ENCODE measurements around the gene PCDHGC4.

PCDHGC4 gene

DNA sequence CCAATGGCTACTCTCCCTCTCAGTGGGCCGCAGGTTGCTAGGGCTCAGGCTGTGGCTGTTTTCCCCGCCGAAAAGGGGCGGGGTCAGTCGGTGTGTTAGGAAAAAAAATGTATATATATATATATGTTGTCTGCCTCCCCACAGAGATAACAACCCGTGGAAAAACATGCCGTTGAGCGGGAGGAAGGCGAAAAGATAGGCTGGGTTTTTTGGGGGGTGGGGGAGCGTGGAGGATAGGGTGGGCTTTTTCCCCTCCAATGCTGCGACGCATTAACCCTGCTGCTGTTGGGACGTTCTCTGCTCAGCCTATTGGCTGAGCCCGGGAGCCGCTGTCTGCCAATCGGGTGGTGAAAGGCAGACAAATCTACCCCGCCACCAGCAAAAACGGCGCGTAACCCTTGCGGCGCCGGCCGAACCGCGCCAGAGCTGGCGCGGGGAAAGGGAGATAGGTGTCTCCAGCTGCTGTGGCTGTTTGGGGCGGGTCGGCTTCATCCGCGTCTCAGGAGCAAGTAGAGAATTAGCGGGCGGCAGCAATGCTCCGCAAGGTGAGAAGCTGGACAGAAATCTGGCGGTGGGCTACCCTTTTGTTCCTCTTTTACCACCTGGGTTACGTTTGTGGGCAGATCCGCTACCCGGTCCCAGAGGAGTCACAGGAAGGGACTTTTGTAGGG is at the start of gene PCDHGC4:
Gene PCDHGC4 (plus strand): TSS at position 390 of the 671 bp plus-strand sequence. CDS start 144 bp downstream, at position 534.
- DNase-seq = no peak

DNA sequence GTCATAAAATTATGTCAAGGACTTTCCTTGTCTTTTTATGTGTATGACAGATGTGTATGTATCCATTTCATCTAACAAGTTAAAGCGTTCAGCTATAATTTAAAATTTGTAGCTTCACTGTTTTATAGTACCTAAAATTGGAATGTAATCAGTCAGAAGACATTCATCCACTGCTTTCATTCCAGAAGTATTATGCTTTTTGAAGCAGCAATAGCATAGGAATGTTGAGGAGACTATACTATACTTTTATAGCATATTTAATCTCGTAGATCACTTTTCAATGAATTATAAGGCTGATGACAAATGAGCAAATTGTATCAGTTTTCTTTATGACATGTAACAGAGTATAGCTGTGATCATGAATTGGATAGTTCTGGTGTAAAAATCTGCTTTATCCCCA is 47.6 kb upstream of the PCDHGC4 start:
- DNase-seq = no peak

DNA sequence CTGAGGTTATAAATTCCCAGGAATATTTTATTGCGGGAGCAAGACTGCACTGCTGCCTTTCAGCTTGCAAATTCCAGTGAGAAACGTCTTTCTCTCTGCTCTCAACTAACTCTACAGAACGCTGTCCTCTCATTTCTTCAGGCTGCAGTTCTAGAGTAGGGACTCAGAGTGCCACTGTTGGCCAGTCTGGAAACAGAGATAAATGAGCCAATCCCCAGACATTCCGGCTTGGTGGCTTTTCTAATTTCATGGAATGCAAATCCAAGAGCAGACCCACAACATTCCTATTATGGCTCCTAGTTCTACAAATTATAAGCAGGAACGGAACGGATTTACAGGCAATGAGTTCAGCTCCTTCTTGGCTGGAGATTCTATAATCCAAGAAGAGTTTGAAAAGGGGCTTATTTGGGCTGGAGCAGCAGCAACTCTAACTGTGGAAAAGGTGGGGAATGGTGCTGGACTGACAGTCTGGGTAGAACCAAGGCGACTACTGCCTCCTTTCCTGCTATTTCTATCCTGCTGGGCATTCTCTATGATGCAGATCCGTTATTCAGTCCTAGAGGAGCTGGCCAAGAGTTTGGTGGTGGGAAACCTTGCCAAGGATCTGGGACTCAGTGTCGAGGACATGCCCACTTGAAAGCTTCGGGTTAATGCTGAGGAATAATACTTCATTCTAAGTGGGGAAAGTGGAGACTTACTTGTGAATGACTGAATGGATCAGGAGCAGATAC is 45.3 kb upstream of the PCDHGC4 start:
- no peak for DNase-seq

DNA sequence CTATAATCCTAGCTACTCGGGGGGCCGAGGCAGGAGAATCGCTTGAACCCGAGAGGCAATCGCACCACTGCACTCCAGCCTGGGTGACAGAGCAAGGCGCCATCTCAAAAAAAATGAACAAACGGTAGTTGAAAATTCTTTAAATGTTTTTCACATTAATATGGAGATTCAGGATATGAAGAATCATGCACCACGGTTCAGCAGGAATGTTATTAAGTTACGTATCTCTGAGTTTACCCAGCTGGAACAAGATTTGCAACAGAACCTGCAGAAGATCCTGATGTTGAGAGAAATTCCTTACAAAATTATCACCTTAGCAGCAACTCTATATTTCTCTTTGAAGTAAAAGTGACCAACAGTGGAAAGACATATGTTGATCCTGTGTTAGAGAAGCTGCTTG is 44.5 kb upstream of the PCDHGC4 start:
- no peak for DNase-seq

DNA sequence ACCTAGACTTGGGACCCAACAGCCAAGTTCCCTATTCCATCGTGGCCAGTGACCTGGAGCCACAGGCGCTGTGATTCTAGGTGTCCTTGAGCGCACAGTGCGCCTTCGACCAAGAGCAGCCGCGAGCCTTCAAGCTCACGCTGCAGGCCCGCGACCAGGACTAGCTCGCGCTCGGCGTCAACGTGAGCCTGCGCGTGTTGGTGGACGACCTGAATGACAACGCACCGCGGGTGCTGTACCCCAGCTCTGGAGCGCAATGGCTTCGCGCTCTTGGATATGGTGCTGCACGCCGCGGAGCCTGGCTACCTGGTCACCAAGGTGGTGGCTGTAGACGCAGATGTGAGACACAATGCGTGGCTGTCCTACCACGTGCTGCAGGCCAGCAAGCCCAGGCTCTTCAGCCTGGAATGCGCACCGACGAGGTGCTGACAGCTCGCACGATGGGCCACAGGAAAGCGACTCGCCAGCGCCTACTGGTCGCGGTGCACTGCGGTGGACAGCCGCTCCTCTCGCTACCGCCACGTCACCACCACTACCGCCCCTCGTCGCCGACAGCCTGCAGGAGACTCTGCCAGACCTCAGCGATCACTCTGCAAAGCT is 43.2 kb upstream of the PCDHGC4 start:
- DNase-seq = no peak

DNA sequence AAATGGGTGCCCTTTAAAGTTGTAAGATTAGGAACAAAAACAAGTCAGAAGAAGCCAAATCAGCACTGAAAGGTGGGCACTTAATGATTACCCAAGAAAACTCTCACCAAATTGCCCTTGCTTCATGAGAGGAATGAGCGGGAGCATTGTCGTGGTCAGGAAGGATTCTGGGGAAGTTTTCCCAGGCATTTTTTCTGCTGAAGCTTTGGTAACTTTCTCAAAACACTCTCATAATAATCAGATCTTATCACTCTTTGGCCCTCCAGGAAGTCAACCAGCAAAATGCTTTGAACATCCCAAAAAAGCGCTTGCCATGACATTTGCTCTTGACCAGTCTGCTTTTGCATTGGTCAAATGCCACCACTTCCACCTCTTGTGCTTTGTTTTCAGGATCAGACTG is 19.5 kb upstream of the PCDHGC4 start:
- no peak for DNase-seq

DNA sequence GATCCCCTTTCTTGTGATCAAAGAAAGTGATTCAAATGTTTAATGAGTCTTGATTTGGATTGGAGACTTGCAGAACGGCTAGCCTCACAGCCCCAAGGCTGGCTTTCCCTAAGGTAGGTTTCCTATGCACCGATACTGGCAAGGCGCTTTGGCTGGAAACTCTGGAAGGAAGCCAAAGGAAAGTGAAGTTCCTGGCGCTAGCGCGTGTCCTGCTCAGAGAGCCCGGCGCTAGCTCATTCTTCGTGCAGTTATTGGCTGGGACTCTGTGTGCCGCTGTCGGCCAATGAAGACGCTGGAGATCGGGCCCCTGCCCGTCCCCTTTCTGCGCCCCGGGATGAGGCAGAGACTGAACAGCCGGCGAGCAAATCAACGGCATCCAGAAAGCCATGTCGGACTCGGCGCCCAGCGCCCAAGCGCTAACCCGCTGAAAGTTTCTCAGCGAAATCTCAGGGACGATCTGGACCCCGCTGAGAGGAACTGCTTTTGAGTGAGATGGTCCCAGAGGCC is 9.2 kb upstream of the PCDHGC4 start, which contains the start of gene PCDHGC3:
Gene PCDHGC3 (plus strand): TSS at position 342 of the 507 bp plus-strand sequence. CDS start 151 bp downstream, at position 493.
- DNase-seq = peak; percentile 70 to 78

DNA sequence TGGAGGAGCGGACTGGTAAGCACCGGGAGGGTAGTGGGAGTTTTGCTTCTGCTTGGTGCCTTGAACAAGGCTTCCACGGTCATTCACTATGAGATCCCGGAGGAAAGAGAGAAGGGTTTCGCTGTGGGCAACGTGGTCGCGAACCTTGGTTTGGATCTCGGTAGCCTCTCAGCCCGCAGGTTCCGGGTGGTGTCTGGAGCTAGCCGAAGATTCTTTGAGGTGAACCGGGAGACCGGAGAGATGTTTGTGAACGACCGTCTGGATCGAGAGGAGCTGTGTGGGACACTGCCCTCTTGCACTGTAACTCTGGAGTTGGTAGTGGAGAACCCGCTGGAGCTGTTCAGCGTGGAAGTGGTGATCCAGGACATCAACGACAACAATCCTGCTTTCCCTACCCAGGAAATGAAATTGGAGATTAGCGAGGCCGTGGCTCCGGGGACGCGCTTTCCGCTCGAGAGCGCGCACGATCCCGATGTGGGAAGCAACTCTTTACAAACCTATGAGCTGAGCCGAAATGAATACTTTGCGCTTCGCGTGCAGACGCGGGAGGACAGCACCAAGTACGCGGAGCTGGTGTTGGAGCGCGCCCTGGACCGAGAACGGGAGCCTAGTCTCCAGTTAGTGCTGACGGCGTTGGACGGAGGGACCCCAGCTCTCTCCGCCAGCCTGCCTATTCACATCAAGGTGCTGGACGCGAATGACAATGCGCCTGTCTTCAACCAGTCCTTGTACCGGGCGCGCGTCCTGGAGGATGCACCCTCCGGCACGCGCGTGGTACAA is 8.5 kb upstream of the PCDHGC4 start:
- DNase-seq = peak in 1 of 2 experiments; percentile 45

DNA sequence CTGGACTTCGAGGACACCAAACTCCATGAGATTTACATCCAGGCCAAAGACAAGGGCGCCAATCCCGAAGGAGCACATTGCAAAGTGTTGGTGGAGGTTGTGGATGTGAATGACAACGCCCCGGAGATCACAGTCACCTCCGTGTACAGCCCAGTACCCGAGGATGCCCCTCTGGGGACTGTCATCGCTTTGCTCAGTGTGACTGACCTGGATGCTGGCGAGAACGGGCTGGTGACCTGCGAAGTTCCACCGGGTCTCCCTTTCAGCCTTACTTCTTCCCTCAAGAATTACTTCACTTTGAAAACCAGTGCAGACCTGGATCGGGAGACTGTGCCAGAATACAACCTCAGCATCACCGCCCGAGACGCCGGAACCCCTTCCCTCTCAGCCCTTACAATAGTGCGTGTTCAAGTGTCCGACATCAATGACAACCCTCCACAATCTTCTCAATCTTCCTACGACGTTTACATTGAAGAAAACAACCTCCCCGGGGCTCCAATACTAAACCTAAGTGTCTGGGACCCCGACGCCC is 7.7 kb upstream of the PCDHGC4 start:
- no peak for DNase-seq

DNA sequence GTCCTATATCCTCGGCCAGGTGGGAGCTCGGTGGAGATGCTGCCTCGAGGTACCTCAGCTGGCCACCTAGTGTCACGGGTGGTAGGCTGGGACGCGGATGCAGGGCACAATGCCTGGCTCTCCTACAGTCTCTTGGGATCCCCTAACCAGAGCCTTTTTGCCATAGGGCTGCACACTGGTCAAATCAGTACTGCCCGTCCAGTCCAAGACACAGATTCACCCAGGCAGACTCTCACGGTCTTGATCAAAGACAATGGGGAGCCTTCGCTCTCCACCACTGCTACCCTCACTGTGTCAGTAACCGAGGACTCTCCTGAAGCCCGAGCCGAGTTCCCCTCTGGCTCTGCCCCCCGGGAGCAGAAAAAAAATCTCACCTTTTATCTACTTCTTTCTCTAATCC is 7.0 kb upstream of the PCDHGC4 start:
- no peak for DNase-seq

DNA sequence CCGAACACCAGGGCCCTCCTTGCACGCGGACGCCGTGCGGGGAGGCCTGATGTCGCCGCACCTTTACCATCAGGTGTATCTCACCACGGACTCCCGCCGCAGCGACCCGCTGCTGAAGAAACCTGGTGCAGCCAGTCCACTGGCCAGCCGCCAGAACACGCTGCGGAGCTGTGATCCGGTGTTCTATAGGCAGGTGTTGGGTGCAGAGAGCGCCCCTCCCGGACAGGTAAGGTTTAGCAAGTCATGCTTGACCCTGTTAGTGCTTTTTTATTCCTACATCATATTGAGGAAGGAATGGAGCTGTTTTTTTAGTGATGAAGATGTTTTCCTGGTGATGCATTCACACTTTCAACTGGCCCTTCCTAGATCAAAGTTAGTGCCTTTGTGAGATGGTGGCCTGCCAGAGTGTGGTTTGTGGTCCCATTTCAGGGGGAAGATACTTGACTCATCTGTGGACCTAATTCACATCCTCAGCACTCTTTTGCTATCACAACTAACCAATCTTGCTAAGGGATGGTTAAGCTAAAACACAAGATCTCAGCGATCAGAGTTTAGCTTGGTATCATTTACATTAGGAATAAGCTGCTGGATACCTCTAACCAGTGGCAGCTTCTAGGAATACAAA is 6.4 kb upstream of the PCDHGC4 start:
- DNase-seq = no peak

DNA sequence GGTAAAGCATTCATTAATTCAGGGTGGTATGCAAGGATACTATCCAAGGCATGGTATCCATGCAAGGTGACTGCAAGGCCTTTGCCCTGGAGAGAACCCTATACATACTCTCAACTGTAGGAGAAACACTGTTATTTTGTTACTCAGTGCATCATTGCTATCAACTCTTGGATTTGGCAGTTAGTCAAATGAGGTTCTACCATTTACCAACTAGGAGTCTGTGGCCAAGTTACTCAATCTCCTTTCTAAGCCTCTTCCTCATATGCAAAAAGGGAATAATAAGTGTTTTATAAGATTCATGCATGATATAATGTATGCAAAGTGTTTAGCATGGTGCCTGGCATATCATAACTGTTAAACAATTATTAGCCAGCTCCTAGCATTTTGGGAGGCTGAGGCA is 5.1 kb upstream of the PCDHGC4 start:
- DNase-seq = no peak

DNA sequence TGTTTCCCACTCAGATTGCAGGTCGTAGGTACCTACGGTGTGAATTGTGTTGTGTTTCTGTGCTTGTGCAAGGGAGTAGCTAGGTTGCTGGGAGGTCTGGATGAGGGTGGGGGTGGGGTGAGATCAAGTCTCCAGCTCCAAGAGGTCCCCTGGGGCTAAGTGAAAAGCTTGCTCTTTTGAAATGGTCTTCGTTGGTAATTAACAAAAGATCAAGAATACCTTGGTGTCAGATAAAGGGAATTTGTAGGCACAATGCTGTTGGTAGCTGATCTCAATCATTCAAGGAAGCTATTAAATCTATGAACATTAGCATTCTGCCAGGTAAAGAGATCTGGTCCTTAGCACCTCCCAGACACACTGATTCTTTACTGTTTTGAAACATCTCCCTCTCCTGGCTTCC is 928 bp upstream of the PCDHGC4 start:
- DNase-seq = no peak

DNA sequence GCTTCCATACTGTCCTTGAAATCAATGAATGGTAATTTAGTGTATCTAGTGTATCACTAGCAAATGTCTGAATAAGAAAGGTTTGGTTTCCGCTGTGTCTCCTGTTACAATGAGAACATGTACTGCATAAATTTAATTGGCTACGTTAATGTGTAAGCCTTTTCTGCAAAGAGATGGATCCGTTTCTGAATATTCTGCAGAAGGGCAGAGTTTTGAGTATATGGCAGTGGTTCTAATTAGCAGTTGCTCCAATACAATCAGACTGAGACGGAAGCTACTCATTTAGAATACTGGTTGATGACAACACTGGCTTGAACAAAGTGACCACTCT is 555 bp upstream of the PCDHGC4 start:
- DNase-seq = no peak

DNA sequence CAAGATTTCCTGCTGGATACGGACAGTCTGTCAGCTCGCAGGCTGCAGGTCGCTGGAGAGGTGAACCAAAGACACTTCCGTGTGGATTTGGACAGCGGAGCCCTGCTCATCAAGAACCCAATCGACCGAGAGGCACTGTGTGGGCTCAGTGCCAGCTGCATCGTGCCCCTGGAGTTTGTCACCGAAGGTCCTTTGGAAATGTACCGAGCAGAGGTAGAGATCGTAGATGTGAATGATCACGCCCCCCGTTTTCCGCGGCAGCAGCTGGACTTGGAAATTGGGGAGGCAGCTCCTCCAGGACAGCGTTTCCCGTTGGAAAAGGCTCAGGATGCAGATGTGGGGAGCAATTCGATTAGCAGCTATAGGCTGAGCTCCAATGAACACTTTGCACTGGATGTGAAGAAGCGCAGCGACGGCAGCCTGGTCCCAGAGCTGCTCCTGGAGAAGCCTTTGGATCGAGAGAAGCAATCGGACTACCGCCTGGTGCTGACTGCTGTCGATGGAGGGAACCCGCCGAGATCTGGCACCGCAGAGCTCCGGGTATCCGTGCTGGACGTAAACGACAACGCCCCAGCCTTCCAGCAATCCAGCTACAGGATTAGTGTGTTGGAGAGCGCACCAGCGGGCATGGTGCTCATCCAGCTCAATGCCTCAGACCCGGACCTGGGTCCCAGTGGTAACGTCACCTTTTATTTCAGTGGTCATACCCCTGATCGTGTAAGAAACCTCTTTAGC is 658 bp downstream of the PCDHGC4 start:
- no peak for DNase-seq

DNA sequence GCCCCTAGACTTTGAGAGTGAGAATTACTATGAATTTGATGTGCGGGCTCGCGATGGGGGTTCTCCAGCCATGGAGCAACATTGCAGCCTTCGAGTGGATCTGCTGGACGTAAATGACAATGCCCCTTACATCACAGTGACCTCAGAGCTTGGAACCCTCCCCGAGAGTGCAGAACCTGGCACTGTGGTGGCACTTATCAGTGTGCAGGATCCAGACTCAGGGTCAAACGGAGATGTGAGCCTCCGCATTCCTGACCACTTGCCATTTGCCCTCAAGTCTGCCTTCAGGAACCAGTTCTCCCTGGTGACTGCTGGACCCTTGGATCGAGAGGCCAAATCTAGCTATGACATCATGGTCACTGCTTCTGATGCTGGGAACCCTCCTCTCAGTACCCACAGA is 1.3 kb downstream of the PCDHGC4 start:
- no peak for DNase-seq

DNA sequence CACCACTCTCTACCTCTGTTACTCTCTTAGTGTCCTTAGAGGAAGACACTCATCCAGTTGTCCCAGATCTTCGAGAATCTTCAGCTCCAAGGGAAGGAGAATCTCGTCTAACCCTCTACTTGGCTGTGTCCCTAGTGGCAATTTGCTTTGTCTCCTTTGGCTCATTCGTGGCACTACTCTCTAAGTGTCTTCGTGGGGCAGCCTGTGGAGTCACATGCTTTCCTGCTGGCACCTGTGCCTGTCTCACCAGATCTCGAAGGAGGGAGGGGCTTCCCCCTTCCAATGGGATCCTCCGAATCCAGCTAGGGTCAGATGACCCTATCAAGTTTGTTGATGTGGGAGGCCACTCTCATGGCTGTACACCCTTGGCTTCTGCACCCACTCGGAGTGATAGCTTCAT is 2.3 kb downstream of the PCDHGC4 start:
- DNase-seq = no peak

DNA sequence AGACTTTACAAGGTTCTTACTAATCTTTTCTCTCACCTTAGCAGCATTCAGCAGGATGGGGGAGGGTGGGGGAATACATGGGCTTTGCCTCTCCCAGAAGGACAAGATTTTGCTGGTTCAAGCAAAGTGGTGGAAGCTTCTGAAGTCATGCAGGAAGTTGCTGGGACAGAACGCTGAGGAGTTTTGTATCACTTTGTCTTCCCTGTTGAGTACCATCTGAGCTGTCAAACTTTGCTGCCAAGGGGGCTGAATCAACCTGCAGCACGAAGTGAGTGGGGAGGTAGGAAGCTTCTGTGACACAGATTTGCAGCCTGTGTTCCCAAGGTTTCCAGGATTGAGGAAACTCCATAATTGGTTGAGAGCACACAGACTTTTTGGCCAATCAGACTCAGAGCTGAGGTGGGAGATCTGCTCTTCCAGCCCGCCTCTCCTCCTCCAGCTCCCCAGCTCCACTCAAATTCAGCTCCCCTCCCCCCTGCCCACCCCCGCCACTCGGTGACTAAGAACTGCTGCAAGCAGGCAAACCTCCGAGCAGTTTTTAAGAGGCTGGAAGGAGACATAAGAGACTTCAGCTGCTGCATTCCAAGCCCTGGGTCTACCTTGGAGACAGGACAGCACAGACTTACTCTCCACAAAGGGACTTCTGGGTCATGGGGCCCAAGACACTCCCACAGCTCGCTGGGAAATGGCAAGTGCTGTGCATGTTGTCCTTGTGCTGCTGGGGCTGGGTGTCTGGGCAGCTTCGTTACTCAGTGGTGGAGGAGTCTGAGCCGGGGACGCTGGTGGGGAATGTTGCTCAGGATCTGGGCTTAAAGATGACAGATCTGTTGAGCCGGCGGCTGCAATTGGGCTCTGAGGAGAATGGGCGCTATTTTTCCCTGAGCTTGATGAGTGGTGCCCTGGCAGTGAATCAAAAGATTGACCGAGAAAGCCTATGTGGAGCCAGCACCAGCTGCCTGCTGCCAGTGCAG is 4.0 kb downstream of the PCDHGC4 start, which contains the start of gene PCDHGC5:
Gene PCDHGC5 (plus strand): TSS at position 491 of the 971 bp plus-strand sequence. CDS start 160 bp downstream, at position 651.
- DNase-seq = no peak

DNA sequence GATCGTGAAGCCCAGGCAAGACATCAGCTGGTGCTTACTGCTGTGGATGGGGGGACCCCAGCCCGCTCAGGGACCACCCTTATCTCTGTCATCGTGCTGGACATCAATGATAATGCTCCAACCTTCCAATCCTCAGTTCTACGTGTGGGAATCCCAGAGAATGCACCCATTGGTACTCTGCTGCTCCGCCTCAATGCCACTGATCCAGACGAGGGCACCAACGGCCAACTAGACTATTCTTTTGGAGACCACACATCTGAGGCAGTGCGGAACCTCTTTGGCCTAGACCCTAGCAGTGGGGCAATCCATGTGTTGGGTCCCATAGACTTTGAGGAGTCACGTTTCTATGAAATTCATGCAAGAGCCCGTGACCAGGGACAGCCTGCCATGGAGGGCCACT is 5.0 kb downstream of the PCDHGC4 start:
- DNase-seq = no peak

DNA sequence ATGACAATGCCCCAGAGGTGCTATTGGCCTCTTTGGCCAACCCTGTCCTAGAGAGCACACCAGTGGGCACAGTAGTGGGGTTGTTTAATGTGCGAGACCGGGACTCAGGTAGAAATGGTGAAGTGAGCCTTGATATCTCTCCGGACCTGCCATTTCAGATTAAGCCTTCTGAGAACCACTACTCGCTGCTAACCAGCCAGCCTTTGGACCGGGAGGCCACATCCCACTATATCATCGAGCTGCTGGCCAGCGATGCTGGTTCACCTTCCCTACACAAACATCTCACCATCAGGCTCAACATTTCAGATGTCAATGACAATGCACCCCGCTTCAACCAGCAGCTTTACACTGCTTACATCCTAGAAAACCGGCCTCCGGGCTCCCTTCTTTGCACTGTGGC is 5.4 kb downstream of the PCDHGC4 start:
- DNase-seq = no peak

Measured in activated T-cell treated with anti-CD3 and anti-CD28 coated beads, Interleukin-2, amount 50 U/mL, for 48 hours (primary cell).